NCI-H146 (cell line): Measurements from ENCODE around the gene SARM1.

ENCODE experiments used
- DNase-seq: peaks from one replicate; lab custom pipeline; 2025; lab: John Stamatoyannopoulos, UW

SARM1 gene

DNA sequence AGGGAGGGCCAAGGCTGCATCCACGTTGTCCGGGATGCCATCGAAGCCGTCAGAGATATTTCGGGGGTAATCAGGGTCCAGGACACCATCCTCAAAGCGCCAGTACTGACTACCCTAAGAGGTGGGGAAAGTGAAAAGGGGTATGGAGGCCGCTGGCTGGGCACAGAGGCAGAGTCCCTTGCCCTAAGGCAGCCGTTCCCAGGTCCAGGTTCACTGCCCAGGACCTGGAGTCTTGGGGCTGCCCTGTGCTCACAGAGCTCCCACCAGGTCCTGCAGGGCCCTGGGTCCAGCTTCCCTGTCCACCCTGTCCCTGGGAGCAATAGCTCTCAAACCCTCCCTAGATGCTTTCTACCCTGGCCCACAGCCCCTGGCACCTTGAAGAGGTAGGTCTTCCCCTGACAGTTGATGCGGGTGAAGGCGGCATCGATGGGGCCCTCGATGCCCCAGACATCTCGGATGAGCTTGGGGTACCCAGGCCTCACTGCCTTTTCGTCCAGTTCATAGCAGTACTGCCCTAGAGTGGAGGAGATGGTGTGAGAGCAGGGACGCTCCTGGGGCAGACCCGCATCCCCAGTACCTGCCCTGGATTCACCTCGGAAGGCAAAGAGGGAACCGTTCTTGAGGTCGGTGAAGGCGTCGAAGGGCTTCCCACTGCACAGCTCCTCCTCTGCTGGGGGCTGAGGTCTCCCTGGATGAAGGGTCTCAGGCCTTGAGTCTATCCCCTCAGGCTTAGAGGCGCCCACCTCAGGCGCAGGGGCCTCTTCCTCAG lies 2.4 kb upstream of the SARM1 start:
- DNase-seq: no peak

- no peak for DNase-seq
Measured at GRCh38 chr17:28369684-28370034, 1.8 kb upstream of the SARM1 start.

DNA sequence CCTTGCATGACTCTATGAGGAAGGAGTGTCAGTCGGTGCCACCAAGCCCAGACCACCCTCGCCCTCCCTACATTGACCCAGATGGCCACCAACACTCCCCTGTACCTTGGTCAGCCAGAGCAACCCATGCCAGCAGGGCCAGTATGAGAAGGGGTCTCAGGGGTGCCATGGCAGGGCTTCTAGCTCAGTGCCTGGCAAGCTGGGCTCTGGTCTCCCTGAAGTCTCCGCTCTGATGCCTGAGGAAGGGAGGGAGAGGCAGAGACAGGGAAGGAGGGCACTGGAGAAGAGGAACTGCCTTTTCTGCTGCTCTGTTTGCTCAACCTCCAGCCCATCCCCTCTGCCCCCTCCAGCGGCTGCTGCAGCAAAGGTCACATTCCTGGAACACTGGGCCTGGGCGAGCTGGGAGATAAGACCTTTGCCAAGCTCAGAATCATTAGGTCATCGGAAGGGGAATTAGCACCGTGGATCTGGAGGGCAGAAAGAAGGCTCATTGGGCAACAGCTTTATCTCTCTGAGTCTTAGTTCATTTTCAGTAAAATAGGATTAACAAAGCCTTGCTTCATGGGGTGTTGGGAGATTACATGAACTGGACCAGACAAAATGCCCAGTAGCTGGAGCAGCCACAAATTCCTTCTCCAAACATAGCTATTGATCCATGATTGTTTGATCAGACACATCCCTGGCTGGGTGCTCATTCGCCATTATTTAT lies 1.3 kb upstream of the SARM1 start, which contains the start of gene VTN:
Gene VTN, minus strand, starts transcription at position 273 of the 709 bp plus-strand sequence. Its CDS starts 104 bp downstream, at position 169.
- peak; percentile 78 for DNase-seq

DNA sequence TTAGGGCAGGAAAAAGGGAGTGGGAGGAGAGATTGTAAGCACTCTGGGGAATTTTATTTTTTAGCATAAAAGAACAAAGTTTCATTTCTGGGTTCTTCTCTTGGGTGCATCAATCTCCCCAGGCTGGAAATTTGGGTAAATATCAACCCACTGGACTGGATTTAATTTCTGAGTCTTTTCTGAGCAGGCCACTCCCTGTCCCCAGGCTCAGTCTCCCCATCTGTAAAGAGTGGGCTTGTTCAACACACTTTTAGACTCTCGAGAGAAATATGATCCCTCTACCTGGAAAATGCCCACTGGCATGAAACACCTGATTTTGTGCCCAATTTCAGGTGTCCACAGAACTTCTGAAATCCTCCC lies 770 bp upstream of the SARM1 start:
- no peak for DNase-seq

DNA sequence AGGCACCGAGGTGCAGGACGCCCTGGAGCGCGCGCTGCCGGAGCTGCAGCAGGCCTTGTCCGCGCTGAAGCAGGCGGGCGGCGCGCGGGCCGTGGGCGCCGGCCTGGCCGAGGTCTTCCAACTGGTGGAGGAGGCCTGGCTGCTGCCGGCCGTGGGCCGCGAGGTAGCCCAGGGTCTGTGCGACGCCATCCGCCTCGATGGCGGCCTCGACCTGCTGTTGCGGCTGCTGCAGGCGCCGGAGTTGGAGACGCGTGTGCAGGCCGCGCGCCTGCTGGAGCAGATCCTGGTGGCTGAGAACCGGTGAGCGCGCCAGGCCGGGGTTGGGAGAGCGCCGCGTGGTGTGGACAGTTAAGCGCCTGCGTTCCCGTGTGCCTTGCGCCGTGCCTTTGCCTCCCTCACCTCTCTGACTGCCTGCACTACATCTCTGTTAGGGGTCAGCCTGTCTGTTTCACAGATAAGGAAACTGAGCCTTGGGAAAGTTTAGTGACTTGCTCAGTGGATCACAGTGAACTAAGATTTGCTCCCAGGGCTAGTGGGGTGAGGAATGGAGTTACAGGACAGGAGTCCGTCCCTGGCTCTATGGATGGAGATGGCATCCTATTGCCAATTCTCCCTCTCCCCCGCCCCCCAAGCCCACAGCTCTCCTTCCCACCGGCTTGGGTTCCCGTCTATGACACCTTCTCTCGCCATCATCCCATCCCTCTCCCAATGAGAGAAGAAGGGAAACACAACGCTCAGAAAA lies 880 bp downstream of the SARM1 start:
- peak; percentile 43 for DNase-seq

GRCh38 chr17:28372945-28373274 lies 1.4 kb downstream of the SARM1 start:
- peak; percentile 10 for DNase-seq

GRCh38 chr17:28379814-28380801 lies 8.6 kb downstream of the SARM1 start:
- DNase-seq: no peak

DNA sequence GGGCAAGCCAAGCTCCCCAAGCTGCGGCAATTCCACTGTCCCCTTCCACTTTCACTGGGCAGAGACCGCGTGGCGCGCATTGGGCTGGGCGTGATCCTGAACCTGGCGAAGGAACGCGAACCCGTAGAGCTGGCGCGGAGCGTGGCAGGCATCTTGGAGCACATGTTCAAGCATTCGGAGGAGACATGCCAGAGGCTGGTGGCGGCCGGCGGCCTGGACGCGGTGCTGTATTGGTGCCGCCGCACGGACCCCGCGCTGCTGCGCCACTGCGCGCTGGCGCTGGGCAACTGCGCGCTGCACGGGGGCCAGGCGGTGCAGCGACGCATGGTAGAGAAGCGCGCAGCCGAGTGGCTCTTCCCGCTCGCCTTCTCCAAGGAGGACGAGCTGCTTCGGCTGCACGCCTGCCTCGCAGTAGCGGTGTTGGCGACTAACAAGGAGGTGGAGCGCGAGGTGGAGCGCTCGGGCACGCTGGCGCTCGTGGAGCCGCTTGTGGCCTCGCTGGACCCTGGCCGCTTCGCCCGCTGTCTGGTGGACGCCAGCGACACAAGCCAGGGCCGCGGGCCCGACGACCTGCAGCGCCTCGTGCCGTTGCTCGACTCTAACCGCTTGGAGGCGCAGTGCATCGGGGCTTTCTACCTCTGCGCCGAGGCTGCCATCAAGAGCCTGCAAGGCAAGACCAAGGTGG lies 9.8 kb downstream of the SARM1 start:
- DNase-seq: no peak

- peak; percentile 88 for DNase-seq
Measured at GRCh38 chr17:28384281-28385036, 13.0 kb downstream of the SARM1 start.

GRCh38 chr17:28385037-28385400 lies 13.5 kb downstream of the SARM1 start:
- DNase-seq: peak; percentile 72

GRCh38 chr17:28385406-28385805 lies 13.9 kb downstream of the SARM1 start:
- DNase-seq: peak; percentile 72

GRCh38 chr17:28386391-28386790 lies 14.9 kb downstream of the SARM1 start:
- DNase-seq: no peak

DNA sequence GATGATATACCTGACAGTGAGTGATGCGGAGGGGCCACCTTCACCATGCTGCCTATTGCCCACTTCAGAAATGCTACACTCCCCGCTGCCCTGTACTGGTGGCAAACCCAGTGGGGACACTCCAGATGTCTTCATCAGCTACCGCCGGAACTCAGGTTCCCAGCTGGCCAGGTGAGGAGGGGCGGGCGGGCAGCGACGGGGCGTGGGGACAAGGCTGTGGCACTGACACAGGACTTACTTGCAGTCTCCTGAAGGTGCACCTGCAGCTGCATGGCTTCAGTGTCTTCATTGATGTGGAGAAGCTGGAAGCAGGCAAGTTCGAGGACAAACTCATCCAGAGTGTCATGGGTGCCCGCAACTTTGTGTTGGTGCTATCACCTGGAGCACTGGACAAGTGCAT lies 16.6 kb downstream of the SARM1 start:
- DNase-seq: no peak

DNA sequence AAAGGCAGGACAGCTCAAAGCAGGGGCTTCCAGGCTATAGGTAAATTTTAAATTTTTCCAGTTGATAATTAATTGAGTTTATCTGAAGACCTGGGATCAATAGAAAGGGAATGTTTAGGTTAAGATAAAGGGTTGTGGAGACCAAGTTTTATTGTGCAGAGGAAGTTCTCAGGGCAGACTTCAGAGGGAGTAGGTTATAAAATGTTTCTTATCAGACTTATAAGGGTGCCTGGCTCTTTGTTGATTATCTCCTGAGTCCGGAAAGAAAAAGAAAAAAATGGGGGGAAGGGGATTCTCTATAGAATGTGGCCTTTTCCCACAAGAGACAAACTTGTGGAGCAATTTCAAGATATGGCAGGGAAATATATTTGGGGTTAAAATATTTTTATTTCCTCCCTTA lies 18.6 kb downstream of the SARM1 start:
- no peak for DNase-seq

- DNase-seq: no peak
Measured at GRCh38 chr17:28390563-28390962, 19.1 kb downstream of the SARM1 start.

DNA sequence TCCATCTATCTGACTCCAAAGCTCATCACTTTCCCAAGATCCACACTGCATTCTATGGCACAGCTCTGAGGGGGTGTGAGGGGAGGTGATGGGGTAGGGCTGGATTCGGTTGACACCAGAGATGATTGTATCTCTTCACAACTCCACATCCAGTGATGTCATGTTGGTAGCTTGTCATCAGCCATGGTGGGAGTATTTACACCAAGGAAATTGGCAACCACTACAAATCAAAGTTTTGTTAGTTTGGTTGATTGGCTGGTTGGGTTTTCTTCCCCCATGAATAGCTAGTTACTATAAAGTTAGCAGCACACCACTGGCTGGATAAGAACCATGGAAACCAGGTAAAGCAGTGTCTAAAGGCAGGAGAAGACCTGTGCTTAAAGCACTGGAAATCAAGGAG lies 19.5 kb downstream of the SARM1 start:
- no peak for DNase-seq

DNA sequence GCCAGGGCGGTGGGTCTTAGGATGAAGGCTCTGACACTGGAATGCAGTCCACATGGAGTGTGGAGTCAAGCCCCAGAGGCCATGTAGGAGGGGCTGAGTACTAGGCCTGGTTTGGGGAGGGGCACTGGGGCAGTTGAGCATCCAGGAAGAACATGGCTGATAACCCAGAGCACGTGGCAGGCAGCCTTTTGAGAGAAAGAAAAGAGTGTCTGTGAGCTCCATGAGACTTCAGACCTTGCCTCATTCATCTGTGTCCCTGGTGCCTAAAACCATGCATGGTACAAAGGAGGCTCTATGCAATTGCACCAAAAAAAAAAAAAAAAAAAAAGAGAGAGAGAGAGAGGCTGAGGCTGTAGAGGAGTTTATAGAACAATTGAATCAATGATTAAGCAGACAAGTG lies 19.9 kb downstream of the SARM1 start:
- no peak for DNase-seq

GRCh38 chr17:28392491-28392890 lies 21.0 kb downstream of the SARM1 start:
- no peak for DNase-seq

- DNase-seq: no peak
Measured at GRCh38 chr17:28394337-28395116, 23.0 kb downstream of the SARM1 start.

GRCh38 chr17:28395426-28395825 lies 23.9 kb downstream of the SARM1 start:
- no peak for DNase-seq
